Measurements from ENCODE around the gene EMP1. TPM values are rescaled to one million over a fixed set of nuclear protein-coding genes. Genes with fewer than 3 reads are reported as not detected.

The EMP1 gene
- 10.1 and 10.7 TPM in 2 replicates for polyA plus RNA-seq (2013)

GRCh38 chr12:13196130-13196921 is at the start of gene EMP1:
Gene EMP1, plus strand, starts transcription at chr12:13196726. Its CDS starts 14,785 bp downstream, at chr12:13211511.
- Histone ChIP-seq H2BK5ac (ENCODE audit: low read depth, low read length, poor library complexity) (peak within 1 kb of the TSS; percentile 62), H3K23ac (ENCODE audit: low read length) (no peak within 1 kb of the TSS), H3K27me3 (ENCODE audit: insufficient read depth, low read length) (no peaks in the 10 kb centered on the region), H3K18ac (ENCODE audit: low read length) (peak within 1 kb of the TSS; percentile 47), H2BK12ac (ENCODE audit: low read length) (peak within 1 kb of the TSS; percentile 96), H3K9me3 (ENCODE audit: insufficient read depth, low read depth, low read length) (no peaks in the 10 kb centered on the region), H3K4me1 (ENCODE audit: control insufficient read depth in 1 of 2, insufficient read depth in 2 of 2, low read length in 2 of 2) (peaks cover 23 to 31% of the 10 kb centered on the region in 2 experiments), H2BK120ac (ENCODE audit: insufficient read depth, low read length, poor library complexity) (peak within 1 kb of the TSS; percentile 56), H3K4me3 (ENCODE audit: low read depth, low read length) (no peak within 1 kb of the TSS), H4K8ac (ENCODE audit: low read depth, low read length) (peak within 1 kb of the TSS; percentile 22), H3K14ac (ENCODE audit: low read length) (no peak within 1 kb of the TSS), H4K91ac (ENCODE audit: low read depth, low read length) (peak within 1 kb of the TSS; percentile 68), H3K79me1 (ENCODE audit: low read length) (peaks cover 12% of the 10 kb centered on the region), H3K27ac (ENCODE audit: low read depth, low read length) (peak within 1 kb of the TSS; percentile 80), H3K79me2 (ENCODE audit: control insufficient read depth, insufficient read depth, low read length, poor library complexity) (peaks cover 2% of the 10 kb centered on the region), H3K4me2 (ENCODE audit: low read length) (peak within 1 kb of the TSS; percentile 35), H2AK5ac (ENCODE audit: low read length) (peak within 1 kb of the TSS; percentile 80), H4K12ac (ENCODE audit: low read depth, low read length) (no peak within 1 kb of the TSS), H2AFZ (ENCODE audit: insufficient read depth, low read length, poor library complexity) (no peak within 1 kb of the TSS), H3K9ac (ENCODE audit: low read length) (no peak within 1 kb of the TSS), H3K4ac (ENCODE audit: low read depth, low read length) (no peak within 1 kb of the TSS), H3K36me3 (ENCODE audit: control insufficient read depth in 1 of 2, insufficient read depth in 2 of 2, low read length in 2 of 2) (no peaks in the 10 kb centered on the region)
- no CpG with 5 or more reads among the region's 11 CpGs for WGBS (ENCODE audit: extremely low coverage, insufficient coverage, insufficient read length)
- peak in 1 of 2 donors; percentile 53 for DNase-seq

- H3K27ac ChIP-seq (ENCODE audit: low read depth, low read length): peak overlapping the region; percentile 55
- no peak overlapping the region for H2AFZ ChIP-seq (ENCODE audit: insufficient read depth, low read length, poor library complexity)
- H3K9ac ChIP-seq (ENCODE audit: low read length): no peak overlapping the region
- H2BK5ac ChIP-seq (ENCODE audit: low read depth, low read length, poor library complexity): no peak overlapping the region
- DNase-seq: peak; percentile 80 to 93
- H2BK120ac ChIP-seq (ENCODE audit: insufficient read depth, low read length, poor library complexity): peak overlapping the region; percentile 84
- H3K14ac ChIP-seq (ENCODE audit: low read length): no peak overlapping the region
- H3K79me1 ChIP-seq (ENCODE audit: low read length): peaks cover 8% of the 10 kb centered on the region
- H4K91ac ChIP-seq (ENCODE audit: low read depth, low read length): no peak overlapping the region
- H4K8ac ChIP-seq (ENCODE audit: low read depth, low read length): no peak overlapping the region
- no peak overlapping the region for H3K4me3 ChIP-seq (ENCODE audit: low read depth, low read length)
- H3K4me1 ChIP-seq (ENCODE audit: control insufficient read depth in 1 of 2, insufficient read depth in 2 of 2, low read length in 2 of 2): peaks cover 6 to 18% of the 10 kb centered on the region in 2 experiments
- H3K79me2 ChIP-seq (ENCODE audit: control insufficient read depth, insufficient read depth, low read length, poor library complexity): no peaks in the 10 kb centered on the region
- no peak overlapping the region for H3K18ac ChIP-seq (ENCODE audit: low read length)
- no peaks in the 10 kb centered on the region for H3K36me3 ChIP-seq (ENCODE audit: control insufficient read depth in 1 of 2, insufficient read depth in 2 of 2, low read length in 2 of 2)
- no peak overlapping the region for H3K4ac ChIP-seq (ENCODE audit: low read depth, low read length)
- H4K12ac ChIP-seq (ENCODE audit: low read depth, low read length): no peak overlapping the region
- H2AK5ac ChIP-seq (ENCODE audit: low read length): no peak overlapping the region
- H3K23ac ChIP-seq (ENCODE audit: low read length): no peak overlapping the region
- peak overlapping the region; percentile 51 for H3K4me2 ChIP-seq (ENCODE audit: low read length)
- H3K27me3 ChIP-seq (ENCODE audit: insufficient read depth, low read length): no peaks in the 10 kb centered on the region
- 100% methylated on average over 3 of the region's 12 CpGs for WGBS (ENCODE audit: extremely low coverage, insufficient coverage, insufficient read length)
- no peaks in the 10 kb centered on the region for H3K9me3 ChIP-seq (ENCODE audit: insufficient read depth, low read depth, low read length)
- no peak overlapping the region for H2BK12ac ChIP-seq (ENCODE audit: low read length)
These were observed 48.6 kb upstream of the EMP1 start for GRCh38 chr12:13147688-13148484.

- peak overlapping the region; percentile 51 for H3K4me2 ChIP-seq (ENCODE audit: low read length)
- H3K14ac ChIP-seq (ENCODE audit: low read length): peak overlapping the region; percentile 76
- no peaks in the 10 kb centered on the region for H3K79me2 ChIP-seq (ENCODE audit: control insufficient read depth, insufficient read depth, low read length, poor library complexity)
- H3K79me1 ChIP-seq (ENCODE audit: low read length): peaks cover 8% of the 10 kb centered on the region
- peak overlapping the region; percentile 35 for H3K27ac ChIP-seq (ENCODE audit: low read depth, low read length)
- H4K91ac ChIP-seq (ENCODE audit: low read depth, low read length): peak overlapping the region; percentile 86
- no peak overlapping the region for H4K12ac ChIP-seq (ENCODE audit: low read depth, low read length)
- no peak overlapping the region for H4K8ac ChIP-seq (ENCODE audit: low read depth, low read length)
- H3K18ac ChIP-seq (ENCODE audit: low read length): peak overlapping the region; percentile 42
- no peak overlapping the region for H2AK5ac ChIP-seq (ENCODE audit: low read length)
- no CpG with 5 or more reads among the region's 3 CpGs for WGBS (ENCODE audit: extremely low coverage, insufficient coverage, insufficient read length)
- H3K27me3 ChIP-seq (ENCODE audit: insufficient read depth, low read length): no peaks in the 10 kb centered on the region
- peak overlapping the region; percentile 43 for H3K4ac ChIP-seq (ENCODE audit: low read depth, low read length)
- no peak overlapping the region for H2AFZ ChIP-seq (ENCODE audit: insufficient read depth, low read length, poor library complexity)
- peak overlapping the region; percentile 74 for H2BK5ac ChIP-seq (ENCODE audit: low read depth, low read length, poor library complexity)
- no peak for DNase-seq
- no peaks in the 10 kb centered on the region for H3K9me3 ChIP-seq (ENCODE audit: insufficient read depth, low read depth, low read length)
- no peaks in the 10 kb centered on the region for H3K36me3 ChIP-seq (ENCODE audit: control insufficient read depth in 1 of 2, insufficient read depth in 2 of 2, low read length in 2 of 2)
- H3K9ac ChIP-seq (ENCODE audit: low read length): no peak overlapping the region
- peak overlapping the region; percentile 94 for H2BK12ac ChIP-seq (ENCODE audit: low read length)
- no peak overlapping the region for H3K23ac ChIP-seq (ENCODE audit: low read length)
- no peak overlapping the region for H3K4me3 ChIP-seq (ENCODE audit: low read depth, low read length)
- H3K4me1 ChIP-seq (ENCODE audit: control insufficient read depth in 1 of 2, insufficient read depth in 2 of 2, low read length in 2 of 2): peaks cover 6 to 18% of the 10 kb centered on the region in 2 experiments
- peak overlapping the region; percentile 84 for H2BK120ac ChIP-seq (ENCODE audit: insufficient read depth, low read length, poor library complexity)
These were observed 48.1 kb upstream of the EMP1 start for GRCh38 chr12:13148485-13148847.

- H2BK120ac ChIP-seq (ENCODE audit: insufficient read depth, low read length, poor library complexity): no peak overlapping the region
- H3K27me3 ChIP-seq (ENCODE audit: insufficient read depth, low read length): no peaks in the 10 kb centered on the region
- no CpG with 5 or more reads among the region's 4 CpGs for WGBS (ENCODE audit: extremely low coverage, insufficient coverage, insufficient read length)
- no peaks in the 10 kb centered on the region for H3K36me3 ChIP-seq (ENCODE audit: control insufficient read depth in 1 of 2, insufficient read depth in 2 of 2, low read length in 2 of 2)
- H3K18ac ChIP-seq (ENCODE audit: low read length): no peak overlapping the region
- no peak overlapping the region for H2AFZ ChIP-seq (ENCODE audit: insufficient read depth, low read length, poor library complexity)
- no peak overlapping the region for H3K4me2 ChIP-seq (ENCODE audit: low read length)
- H4K12ac ChIP-seq (ENCODE audit: low read depth, low read length): no peak overlapping the region
- H3K9ac ChIP-seq (ENCODE audit: low read length): no peak overlapping the region
- no peaks in the 10 kb centered on the region for H3K9me3 ChIP-seq (ENCODE audit: insufficient read depth, low read depth, low read length)
- no peak overlapping the region for H2BK12ac ChIP-seq (ENCODE audit: low read length)
- H2AK5ac ChIP-seq (ENCODE audit: low read length): no peak overlapping the region
- no peak overlapping the region for H4K8ac ChIP-seq (ENCODE audit: low read depth, low read length)
- no peak overlapping the region for H2BK5ac ChIP-seq (ENCODE audit: low read depth, low read length, poor library complexity)
- H4K91ac ChIP-seq (ENCODE audit: low read depth, low read length): peak overlapping the region; percentile 86
- no peak overlapping the region for H3K23ac ChIP-seq (ENCODE audit: low read length)
- H3K27ac ChIP-seq (ENCODE audit: low read depth, low read length): no peak overlapping the region
- no peak overlapping the region for H3K4me3 ChIP-seq (ENCODE audit: low read depth, low read length)
- peaks cover 8% of the 10 kb centered on the region for H3K79me1 ChIP-seq (ENCODE audit: low read length)
- H3K4ac ChIP-seq (ENCODE audit: low read depth, low read length): no peak overlapping the region
- H3K14ac ChIP-seq (ENCODE audit: low read length): no peak overlapping the region
- peaks cover 6 to 16% of the 10 kb centered on the region in 2 experiments for H3K4me1 ChIP-seq (ENCODE audit: control insufficient read depth in 1 of 2, insufficient read depth in 2 of 2, low read length in 2 of 2)
- no peaks in the 10 kb centered on the region for H3K79me2 ChIP-seq (ENCODE audit: control insufficient read depth, insufficient read depth, low read length, poor library complexity)
- no peak for DNase-seq
These were observed 47.1 kb upstream of the EMP1 start for GRCh38 chr12:13149411-13149810.
